ENCODE results near the gene TEX26.

TEX26 gene

GRCh38 chr13:30933354-30933670 lies 856 bp downstream of the TEX26 start:
- Mint-ChIP-seq H3K9me3 (no peaks in the 10 kb centered on the region), H3K27ac (no peak overlapping the region), H3K4me3 (no peak overlapping the region), H3K4me1 (no peaks in the 10 kb centered on the region), H3K36me3 (no peaks in the 10 kb centered on the region), H3K27me3 (peaks cover 64% of the 10 kb centered on the region)
- CTCF ChIA-PET: no interaction called here
- no peak for DNase-seq

GRCh38 chr13:30934381-30934780 lies 1.9 kb downstream of the TEX26 start:
- CTCF ChIA-PET: no interaction called here
- no peak overlapping the region for H3K4me3 Mint-ChIP-seq
- H3K36me3 Mint-ChIP-seq: no peaks in the 10 kb centered on the region
- peaks cover 55% of the 10 kb centered on the region for H3K27me3 Mint-ChIP-seq
- no peaks in the 10 kb centered on the region for H3K9me3 Mint-ChIP-seq
- no peak for DNase-seq
- no peak overlapping the region for H3K27ac Mint-ChIP-seq
- no peaks in the 10 kb centered on the region for H3K4me1 Mint-ChIP-seq

GRCh38 chr13:30934803-30935202 lies 2.3 kb downstream of the TEX26 start:
- CTCF ChIA-PET: no interaction called here
- Mint-ChIP-seq H3K4me1 (no peaks in the 10 kb centered on the region), H3K27ac (no peak overlapping the region), H3K36me3 (no peaks in the 10 kb centered on the region), H3K27me3 (peaks cover 51% of the 10 kb centered on the region), H3K9me3 (no peaks in the 10 kb centered on the region), H3K4me3 (no peak overlapping the region)
- DNase-seq: no peak

GRCh38 chr13:30936971-30937370 lies 4.5 kb downstream of the TEX26 start:
- no peak for DNase-seq
- peaks cover 40% of the 10 kb centered on the region for H3K27me3 Mint-ChIP-seq
- no peak overlapping the region for H3K4me3 Mint-ChIP-seq
- no peak overlapping the region for H3K27ac Mint-ChIP-seq
- H3K9me3 Mint-ChIP-seq: no peaks in the 10 kb centered on the region
- CTCF ChIA-PET: no interaction called here
- no peaks in the 10 kb centered on the region for H3K36me3 Mint-ChIP-seq
- H3K4me1 Mint-ChIP-seq: no peaks in the 10 kb centered on the region

- Mint-ChIP-seq H3K27ac (no peak overlapping the region), H3K9me3 (no peaks in the 10 kb centered on the region), H3K4me1 (no peaks in the 10 kb centered on the region), H3K36me3 (no peaks in the 10 kb centered on the region), H3K4me3 (no peak overlapping the region), H3K27me3 (peaks cover 8% of the 10 kb centered on the region)
- DNase-seq: no peak
- CTCF ChIA-PET: no interaction called here
Measured at GRCh38 chr13:30943881-30944280, 11.4 kb downstream of the TEX26 start.

GRCh38 chr13:30957258-30957943 lies 24.9 kb downstream of the TEX26 start:
- peaks cover 30% of the 10 kb centered on the region for H3K27me3 Mint-ChIP-seq
- H3K36me3 Mint-ChIP-seq: no peaks in the 10 kb centered on the region
- CTCF ChIA-PET: no interaction called here
- no peak overlapping the region for H3K4me3 Mint-ChIP-seq
- H3K27ac Mint-ChIP-seq: no peak overlapping the region
- H3K9me3 Mint-ChIP-seq: peaks cover 8% of the 10 kb centered on the region
- no peaks in the 10 kb centered on the region for H3K4me1 Mint-ChIP-seq
- DNase-seq: no peak

- CTCF ChIA-PET: no interaction called here
- H3K4me3 Mint-ChIP-seq: no peak overlapping the region
- H3K4me1 Mint-ChIP-seq: no peaks in the 10 kb centered on the region
- H3K27ac Mint-ChIP-seq: no peak overlapping the region
- H3K36me3 Mint-ChIP-seq: no peaks in the 10 kb centered on the region
- DNase-seq: no peak
- peaks cover 8% of the 10 kb centered on the region for H3K9me3 Mint-ChIP-seq
- H3K27me3 Mint-ChIP-seq: peaks cover 36% of the 10 kb centered on the region
Measured at GRCh38 chr13:30959678-30960077, 27.2 kb downstream of the TEX26 start.

GRCh38 chr13:30963791-30964190 lies 31.3 kb downstream of the TEX26 start:
- no peak for DNase-seq
- no peak overlapping the region for H3K27ac Mint-ChIP-seq
- H3K4me3 Mint-ChIP-seq: no peak overlapping the region
- CTCF ChIA-PET: no interaction called here
- peaks cover 44% of the 10 kb centered on the region for H3K27me3 Mint-ChIP-seq
- H3K9me3 Mint-ChIP-seq: peaks cover 5% of the 10 kb centered on the region
- H3K36me3 Mint-ChIP-seq: no peaks in the 10 kb centered on the region
- H3K4me1 Mint-ChIP-seq: no peaks in the 10 kb centered on the region

GRCh38 chr13:30965380-30965779 lies 32.9 kb downstream of the TEX26 start:
- Mint-ChIP-seq H3K27ac (no peak overlapping the region), H3K9me3 (peaks cover 1% of the 10 kb centered on the region), H3K4me1 (no peaks in the 10 kb centered on the region), H3K4me3 (no peak overlapping the region), H3K27me3 (peaks cover 56% of the 10 kb centered on the region), H3K36me3 (no peaks in the 10 kb centered on the region)
- CTCF ChIA-PET: no interaction called here
- DNase-seq: no peak

GRCh38 chr13:30966101-30966500 lies 33.6 kb downstream of the TEX26 start:
- H3K4me3 Mint-ChIP-seq: no peak overlapping the region
- H3K9me3 Mint-ChIP-seq: peaks cover 1% of the 10 kb centered on the region
- H3K27ac Mint-ChIP-seq: no peak overlapping the region
- peaks cover 60% of the 10 kb centered on the region for H3K27me3 Mint-ChIP-seq
- H3K36me3 Mint-ChIP-seq: no peaks in the 10 kb centered on the region
- CTCF ChIA-PET: no interaction called here
- no peaks in the 10 kb centered on the region for H3K4me1 Mint-ChIP-seq
- DNase-seq: no peak

GRCh38 chr13:30968846-30969245 lies 36.4 kb downstream of the TEX26 start:
- CTCF ChIA-PET: interaction anchor here (0.7 to 3.4 kb wide), 2 partner anchors 9 to 11 kb away, joined by 3 to 15 read pairs; no protein-coding TSS in a partner anchor
- peaks cover 62% of the 10 kb centered on the region for H3K27me3 Mint-ChIP-seq
- no peak overlapping the region for H3K4me3 Mint-ChIP-seq
- no peaks in the 10 kb centered on the region for H3K36me3 Mint-ChIP-seq
- no peak overlapping the region for H3K27ac Mint-ChIP-seq
- no peaks in the 10 kb centered on the region for H3K9me3 Mint-ChIP-seq
- no peaks in the 10 kb centered on the region for H3K4me1 Mint-ChIP-seq
- DNase-seq: no peak

GRCh38 chr13:30971575-30971974 lies 39.1 kb downstream of the TEX26 start:
- no peaks in the 10 kb centered on the region for H3K9me3 Mint-ChIP-seq
- no peak overlapping the region for H3K27ac Mint-ChIP-seq
- H3K36me3 Mint-ChIP-seq: no peaks in the 10 kb centered on the region
- no peaks in the 10 kb centered on the region for H3K4me1 Mint-ChIP-seq
- no peak overlapping the region for H3K4me3 Mint-ChIP-seq
- CTCF ChIA-PET: interaction anchor here (3.4 kb wide), 1 partner anchor 8 kb away, joined by 15 read pairs; no protein-coding TSS in a partner anchor
- no peak for DNase-seq
- peaks cover 57% of the 10 kb centered on the region for H3K27me3 Mint-ChIP-seq

- no peaks in the 10 kb centered on the region for H3K9me3 Mint-ChIP-seq
- no peak overlapping the region for H3K27ac Mint-ChIP-seq
- H3K36me3 Mint-ChIP-seq: no peaks in the 10 kb centered on the region
- CTCF ChIA-PET: no interaction called here
- H3K4me1 Mint-ChIP-seq: no peaks in the 10 kb centered on the region
- no peak overlapping the region for H3K4me3 Mint-ChIP-seq
- no peak for DNase-seq
- peaks cover 55% of the 10 kb centered on the region for H3K27me3 Mint-ChIP-seq
Measured at GRCh38 chr13:30972888-30973377, 40.5 kb downstream of the TEX26 start.

GRCh38 chr13:30974350-30974749 lies 41.9 kb downstream of the TEX26 start:
- Mint-ChIP-seq H3K4me3 (no peak overlapping the region), H3K27ac (no peak overlapping the region), H3K4me1 (no peaks in the 10 kb centered on the region), H3K36me3 (no peaks in the 10 kb centered on the region), H3K9me3 (no peaks in the 10 kb centered on the region), H3K27me3 (peaks cover 56% of the 10 kb centered on the region)
- DNase-seq: no peak
- CTCF ChIA-PET: no interaction called here

- DNase-seq: no peak
- no peaks in the 10 kb centered on the region for H3K36me3 Mint-ChIP-seq
- H3K4me3 Mint-ChIP-seq: no peak overlapping the region
- no peaks in the 10 kb centered on the region for H3K9me3 Mint-ChIP-seq
- H3K27ac Mint-ChIP-seq: no peak overlapping the region
- no peaks in the 10 kb centered on the region for H3K4me1 Mint-ChIP-seq
- CTCF ChIA-PET: no interaction called here
- peaks cover 50% of the 10 kb centered on the region for H3K27me3 Mint-ChIP-seq
Measured at GRCh38 chr13:30976025-30976424, 43.6 kb downstream of the TEX26 start.

Data from activated naive CD4-positive, alpha-beta T cell treated with anti-CD3 and anti-CD28 coated beads, Interleukin-2, amount 10 ng/mL, durations not matched to agents 7 days and 5 days (primary cell).